MG63 (cell line): Measurements from ENCODE around the gene CIAO3. TPM values are rescaled to one million over a fixed set of nuclear protein-coding genes. Genes with fewer than 3 reads are reported as not detected.
"Not testable (repeated sequence)": the region's sequence is repeated elsewhere in the genome, so short reads cannot be mapped to it uniquely, and the experiment has no call there.

Source experiments
- DNase-seq: peaks from one replicate; pipeline ENCODE4 v3.0.0-alpha.2; 2020
- H3K27me3 ChIP-seq: fragments of 250-450 bp; sonication (Bioruptor Pico); 2 replicates; pipeline ENCODE4 v1.5.1; 2020; ENCODE audit warnings: mild to moderate bottlenecking, moderate library complexity
- H3K36me3 ChIP-seq: fragments of 250-450 bp; sonication (Bioruptor Pico); 2 replicates; pipeline ENCODE4 v1.5.1; 2020; ENCODE audit warnings: mild to moderate bottlenecking, moderate library complexity
- H3K4me3 ChIP-seq: fragments of 250-450 bp; sonication (Bioruptor Pico); 2 replicates; pipeline ENCODE4 v1.5.1; 2020; ENCODE audit warnings: mild to moderate bottlenecking, moderate library complexity
- H3K9me3 ChIP-seq: fragments of 250-450 bp; sonication (Bioruptor Pico); 2 replicates; pipeline ENCODE4 v1.5.1; 2020; ENCODE audit warnings: mild to moderate bottlenecking, moderate library complexity
- total RNA-seq: library from RNA; depleted of rRNA; stranded (reverse); fragments of >200 nt; shearing (Covaris generic); gene quantifications from 2 replicates; pipeline ENCODE4 v1.2.3, GENCODE V29; 2014; ENCODE audit warnings: low replicate concordance

CIAO3 gene
- total RNA-seq, 1 experiment from 2014 or later, result 39.0 TPM

DNA sequence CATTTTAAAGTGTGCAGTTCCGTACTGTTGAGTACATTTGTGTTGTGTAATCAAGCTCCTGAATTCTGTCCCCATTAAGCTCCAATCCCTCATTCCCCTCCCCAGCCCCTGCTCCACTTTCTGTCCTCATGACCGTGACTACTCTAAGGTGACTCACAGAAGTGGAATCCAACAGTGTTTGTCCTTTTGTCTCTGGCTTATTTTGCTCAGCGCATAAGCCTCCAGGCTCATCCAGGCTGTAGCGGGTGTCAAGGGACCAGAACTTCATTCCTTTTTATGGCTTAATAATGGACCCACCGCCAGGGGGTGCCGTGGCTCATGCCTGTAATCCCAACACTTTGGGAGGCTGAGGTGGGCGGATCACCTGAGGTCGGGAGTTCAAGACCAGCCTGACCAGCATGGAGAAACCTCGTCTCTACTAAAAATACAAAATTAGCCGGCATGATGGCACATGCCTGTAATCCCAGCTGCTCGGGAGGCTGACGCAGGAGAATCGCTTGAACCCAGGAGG, 28.0 kb downstream of the CIAO3 start:
- not testable (repeated sequence) for H3K36me3 ChIP-seq, H3K9me3 ChIP-seq, H3K4me3 ChIP-seq
- peaks cover 36% of the 10 kb centered on the region for H3K27me3 ChIP-seq
- peak; percentile 75 for DNase-seq

DNA sequence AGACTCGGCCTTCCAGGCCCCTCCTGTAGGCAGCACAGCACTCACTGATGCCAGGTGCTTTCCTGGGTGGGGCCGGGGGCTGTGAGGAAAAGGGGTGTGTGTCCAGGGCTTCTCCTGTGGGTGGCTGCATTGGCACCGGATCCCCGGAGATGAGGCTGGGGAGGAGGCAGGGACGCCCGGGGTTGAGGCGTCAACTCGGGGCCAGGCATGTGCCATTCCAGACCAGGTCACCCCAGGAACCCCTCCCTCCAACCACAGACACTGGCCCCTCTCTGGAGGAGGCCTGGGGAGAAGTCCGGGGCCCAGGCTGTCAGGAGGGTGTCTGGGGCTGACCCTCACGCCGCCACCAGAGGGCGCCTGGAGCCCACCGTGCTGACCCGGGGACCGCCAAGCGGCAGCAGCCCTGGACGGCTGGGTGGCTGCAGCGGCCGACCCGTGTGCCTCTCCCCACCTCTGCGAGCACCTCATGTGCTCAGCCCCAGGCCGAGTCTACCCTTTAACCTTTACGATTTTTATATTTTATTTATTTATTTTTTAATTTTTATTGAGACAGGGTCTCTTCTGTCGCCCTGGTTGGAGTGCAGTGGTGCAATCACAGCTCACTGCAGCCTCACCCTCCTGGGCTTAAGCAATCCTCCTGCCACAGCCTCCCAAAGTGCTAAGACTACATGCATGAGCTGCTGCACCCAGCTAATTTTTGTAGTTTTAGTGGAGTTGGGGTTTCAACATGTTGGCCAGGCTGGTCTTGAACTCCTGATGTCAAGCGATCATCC, 29.1 kb downstream of the CIAO3 start:
- Histone ChIP-seq H3K27me3 (peaks cover 43% of the 10 kb centered on the region), H3K36me3 (no peaks in the 10 kb centered on the region), H3K4me3 (no peak overlapping the region), H3K9me3 (no peaks in the 10 kb centered on the region)
- peak; percentile 74 for DNase-seq

DNA sequence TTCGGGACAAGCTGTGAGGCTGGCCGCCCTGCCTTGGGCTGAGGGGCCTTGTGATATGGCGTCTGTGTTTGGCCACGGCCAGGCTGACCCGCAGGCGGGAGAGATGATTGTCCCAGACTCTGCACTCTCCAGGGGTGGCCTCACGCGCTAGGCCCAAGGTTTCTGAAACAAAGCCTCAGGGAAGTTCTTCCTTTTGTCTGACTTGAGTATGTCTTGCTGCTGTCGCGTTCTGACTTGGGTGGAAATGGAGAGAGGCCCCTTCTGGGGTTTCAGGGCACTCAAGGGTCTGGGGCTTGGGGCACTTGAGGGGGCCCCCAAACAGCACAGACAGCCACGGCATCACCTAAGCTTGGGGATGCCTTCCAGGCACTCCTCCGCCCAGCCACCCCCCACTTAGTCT, 29.7 kb downstream of the CIAO3 start:
- peaks cover 49% of the 10 kb centered on the region for H3K27me3 ChIP-seq
- H3K4me3 ChIP-seq, result no peak overlapping the region
- H3K36me3 ChIP-seq, result no peaks in the 10 kb centered on the region
- no peak for DNase-seq
- H3K9me3 ChIP-seq, result no peaks in the 10 kb centered on the region

DNA sequence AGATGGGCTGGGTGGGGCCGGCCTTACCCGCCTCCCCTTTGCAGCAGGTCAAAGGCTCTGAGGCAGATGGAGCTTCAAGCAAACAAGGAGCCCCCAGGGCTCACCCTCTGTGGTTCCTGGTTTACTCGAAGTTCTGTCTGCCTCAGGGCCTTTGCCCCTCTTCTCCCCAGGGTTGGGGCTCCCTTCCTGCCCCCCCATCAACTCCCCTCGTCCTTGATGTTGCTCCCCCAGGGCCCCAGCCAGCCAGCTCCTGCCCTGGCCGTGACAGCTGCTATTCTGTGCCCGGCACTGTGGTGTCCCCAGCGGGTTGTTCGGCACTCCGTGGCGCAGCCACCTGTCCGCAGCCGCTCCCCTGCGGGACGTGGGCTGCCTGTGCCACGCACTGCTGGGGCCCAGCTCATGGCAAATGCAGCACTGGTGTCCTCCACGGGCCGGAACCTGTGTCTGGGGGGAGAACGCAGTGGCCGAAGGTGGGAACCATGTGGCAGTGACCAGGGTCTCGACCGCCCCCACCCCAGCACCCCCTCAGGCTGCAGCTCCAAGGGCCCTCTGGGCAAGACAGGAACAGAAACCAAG, 30.2 kb downstream of the CIAO3 start:
- DNase-seq, result no peak
- peaks cover 51% of the 10 kb centered on the region for H3K27me3 ChIP-seq
- H3K4me3 ChIP-seq, result no peak overlapping the region
- no peaks in the 10 kb centered on the region for H3K9me3 ChIP-seq
- no peaks in the 10 kb centered on the region for H3K36me3 ChIP-seq

DNA sequence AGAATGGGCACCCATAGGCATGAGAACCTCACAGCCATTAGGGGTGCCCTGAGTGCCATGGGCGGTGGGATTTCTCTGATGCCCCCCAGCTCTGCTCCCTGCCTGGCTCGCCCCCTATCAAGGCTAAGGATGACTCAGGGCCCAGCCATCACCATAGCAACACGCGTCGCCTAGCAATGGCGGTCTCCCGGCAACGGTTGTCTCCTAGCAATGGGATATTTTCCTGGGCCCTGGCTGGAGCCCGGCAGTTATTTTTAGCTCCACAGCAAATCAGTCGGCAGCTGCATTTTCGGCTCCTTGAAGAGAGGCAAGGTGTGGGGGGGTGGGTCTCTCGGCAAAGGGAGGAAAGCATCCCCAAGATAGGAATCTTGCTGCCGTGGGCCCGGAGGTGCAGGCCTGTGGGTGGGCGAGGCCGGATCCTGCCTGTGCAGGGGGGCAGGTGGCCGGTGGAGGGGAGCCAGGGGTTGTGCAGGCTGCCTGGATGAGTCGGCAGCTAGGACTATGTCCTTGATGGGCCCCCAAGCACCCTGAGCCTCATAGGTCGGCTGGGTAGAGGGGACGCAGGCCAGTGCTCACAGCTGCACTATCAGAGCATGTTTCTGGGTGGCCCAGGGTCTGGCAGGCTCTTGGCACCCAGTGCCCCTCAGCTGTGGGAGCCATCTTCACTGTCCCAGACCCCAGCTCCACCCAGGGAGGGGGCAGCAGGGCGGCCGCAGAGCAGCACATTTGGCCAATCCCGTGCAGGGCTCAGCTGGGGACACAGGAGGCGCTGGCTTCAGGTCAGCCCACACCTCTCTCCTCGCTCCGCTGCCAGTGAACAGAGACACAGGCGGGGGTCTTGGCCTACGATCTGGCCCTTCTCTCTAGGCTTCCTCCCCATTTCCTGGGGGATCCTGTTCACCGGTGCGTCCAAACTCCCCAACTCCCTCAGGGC, 31.0 kb downstream of the CIAO3 start:
- peak; percentile 63 for DNase-seq
- Histone ChIP-seq H3K4me3 (no peak overlapping the region), H3K27me3 (peaks cover 54% of the 10 kb centered on the region), H3K36me3 (no peaks in the 10 kb centered on the region), H3K9me3 (no peaks in the 10 kb centered on the region)

DNA sequence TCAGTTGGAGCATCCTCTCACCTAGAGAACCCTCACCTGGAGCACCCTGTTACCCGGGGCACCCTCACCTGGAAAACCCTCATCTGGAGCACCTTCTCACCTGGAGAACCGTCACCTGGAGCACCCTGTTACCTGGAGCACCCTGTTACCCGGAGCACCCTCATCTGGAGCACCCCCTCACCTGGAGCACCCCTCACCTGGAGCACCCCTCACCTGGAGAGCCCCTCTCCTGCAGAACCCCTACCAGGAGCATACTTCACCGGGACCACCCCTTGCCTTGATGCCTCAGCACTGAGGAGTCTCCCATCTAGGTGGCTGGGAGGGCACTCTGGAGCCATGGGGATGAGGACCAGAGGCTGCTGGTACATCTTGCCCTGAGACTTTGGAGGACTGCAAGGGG, 31.8 kb downstream of the CIAO3 start:
- no peak for DNase-seq
- Histone ChIP-seq H3K4me3 (no peak overlapping the region), H3K36me3 (no peaks in the 10 kb centered on the region), H3K9me3 (no peaks in the 10 kb centered on the region), H3K27me3 (peaks cover 60% of the 10 kb centered on the region)

DNA sequence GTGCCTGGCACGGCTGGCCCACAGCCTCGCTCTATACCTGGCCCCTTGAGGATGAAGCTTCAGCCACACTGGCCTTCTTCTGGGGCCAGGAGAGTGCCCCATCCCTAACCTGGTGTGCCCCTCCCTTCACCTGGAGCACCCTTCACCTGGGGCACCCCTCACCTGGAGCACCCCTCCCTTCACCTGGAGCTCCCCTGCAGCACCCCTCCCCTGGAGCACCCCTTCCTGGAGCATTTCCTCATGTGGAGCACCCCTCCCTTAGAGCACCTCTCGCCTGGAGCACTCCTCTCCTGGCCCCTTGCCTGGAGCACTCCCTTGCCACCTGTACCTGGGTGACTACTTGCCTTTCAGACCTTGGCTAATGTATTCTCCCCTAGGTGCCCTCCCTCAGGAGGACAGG, 32.8 kb downstream of the CIAO3 start:
- Histone ChIP-seq H3K9me3 (no peaks in the 10 kb centered on the region), H3K4me3 (no peak overlapping the region), H3K27me3 (peaks cover 69% of the 10 kb centered on the region), H3K36me3 (no peaks in the 10 kb centered on the region)
- DNase-seq, result no peak

DNA sequence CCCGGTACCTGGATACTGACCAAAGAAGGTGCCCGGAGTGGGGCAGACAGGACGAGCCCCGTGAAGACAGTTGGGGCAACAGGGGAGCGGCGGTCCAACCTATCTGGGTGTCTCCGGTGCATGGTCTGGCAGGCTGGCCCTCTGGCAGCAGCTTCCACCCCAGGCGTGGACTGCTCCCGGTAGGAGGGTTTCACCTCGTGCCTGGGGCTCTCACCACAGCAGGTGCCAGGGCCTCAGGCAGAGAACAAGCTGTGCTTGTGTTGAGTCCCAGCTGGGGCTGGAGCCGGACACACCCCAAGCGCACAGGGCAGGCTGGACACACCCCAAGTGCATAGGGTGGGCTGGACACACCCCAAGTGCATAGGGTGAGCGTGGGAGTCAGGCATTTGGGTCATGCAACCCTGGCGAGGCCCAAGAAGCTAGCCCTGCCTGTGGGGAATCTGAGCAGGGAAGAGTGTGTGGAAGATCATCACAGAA, 33.7 kb downstream of the CIAO3 start:
- DNase-seq, result no peak
- no peaks in the 10 kb centered on the region for H3K36me3 ChIP-seq
- H3K27me3 ChIP-seq, result peaks cover 78% of the 10 kb centered on the region
- H3K4me3 ChIP-seq, result no peak overlapping the region
- no peaks in the 10 kb centered on the region for H3K9me3 ChIP-seq

DNA sequence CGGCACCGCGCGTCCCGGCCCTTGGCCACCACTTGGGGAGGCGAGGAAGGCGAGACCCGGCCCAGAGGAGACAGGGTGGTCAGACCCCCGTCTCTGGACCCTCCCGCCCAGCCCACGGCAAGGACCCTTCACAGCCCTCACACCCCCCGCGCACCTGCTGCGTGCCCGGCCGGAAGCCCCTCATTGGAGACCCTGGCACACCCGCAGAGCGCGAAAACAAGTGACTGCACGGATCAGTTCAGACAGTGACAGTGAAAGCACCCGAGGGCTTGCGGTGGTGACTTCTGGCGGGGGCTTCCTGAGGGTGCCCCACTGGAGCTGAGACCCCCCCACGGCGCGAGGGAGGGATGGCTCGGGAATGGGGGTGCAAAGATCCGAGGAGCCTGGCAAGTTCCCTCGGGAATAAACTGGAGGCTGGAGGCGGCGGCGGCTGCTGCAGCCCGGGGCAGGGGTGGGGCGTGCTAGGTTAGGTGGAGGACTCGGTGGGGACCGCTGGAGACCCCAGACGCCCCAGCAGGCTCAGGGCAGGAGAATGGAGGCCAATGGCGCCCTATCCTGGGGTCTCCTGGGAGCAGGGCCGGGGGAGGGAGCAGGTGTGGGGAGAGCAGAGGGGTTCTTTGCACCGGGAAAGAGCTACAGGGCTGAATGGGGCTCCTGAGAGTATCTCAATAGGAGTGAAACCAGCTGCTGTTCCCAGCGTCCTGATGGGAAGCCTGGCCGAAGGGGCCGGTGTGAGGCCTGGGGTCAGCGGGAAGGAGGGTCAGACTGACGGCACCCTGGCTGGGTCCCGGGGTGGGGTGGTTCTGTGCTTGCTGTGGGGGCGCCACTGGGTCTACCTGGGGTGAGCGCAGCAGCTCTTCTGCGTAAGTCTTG, 34.4 kb downstream of the CIAO3 start:
- DNase-seq, result no peak
- no peak overlapping the region for H3K4me3 ChIP-seq
- peaks cover 84% of the 10 kb centered on the region for H3K27me3 ChIP-seq

DNA sequence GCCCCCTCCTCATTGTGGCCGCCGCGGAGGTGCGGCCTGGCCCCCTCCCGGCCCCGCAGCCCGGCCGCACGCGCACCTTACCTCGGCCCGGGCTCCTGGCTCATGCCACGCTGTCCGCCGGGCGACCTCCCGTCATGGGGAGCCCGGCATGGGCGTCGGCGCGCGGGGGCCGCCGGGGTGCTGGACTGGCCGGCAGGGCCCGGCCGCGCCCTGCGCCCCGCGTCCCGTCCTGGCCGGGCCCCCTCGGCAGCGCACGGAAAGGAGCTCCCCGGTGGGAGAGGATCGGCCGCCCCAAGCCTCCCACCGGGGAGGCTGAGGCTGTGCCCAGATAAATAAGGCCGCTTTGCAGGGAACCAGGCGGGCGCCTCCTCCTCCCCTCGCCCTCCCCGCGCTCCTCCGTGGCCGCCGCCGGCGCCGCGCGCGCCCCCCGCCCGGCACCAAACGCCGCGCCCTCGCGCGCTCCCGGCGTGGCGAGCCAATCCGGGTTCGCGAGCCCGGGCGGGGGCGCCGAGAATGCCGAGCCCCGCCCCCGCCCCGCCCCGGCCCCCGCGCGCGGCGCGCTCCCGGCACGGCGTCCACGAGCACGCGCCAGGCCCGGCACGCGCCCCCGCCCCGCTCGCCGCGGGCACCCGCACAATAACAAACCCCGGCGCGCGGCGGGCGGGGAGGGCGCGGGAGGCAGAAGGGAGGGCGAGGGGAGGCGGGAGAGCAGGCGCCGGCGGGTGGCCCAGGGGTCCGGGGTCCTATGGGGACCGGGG, 35.2 kb downstream of the CIAO3 start, which contains the start of gene FBXL16:
FBXL16 (minus strand) TSS at position 371 of the 758 bp plus-strand sequence. CDS start 8,396 bp downstream, outside the sequence.
- DNase-seq, result peak; percentile 64
- H3K27me3 ChIP-seq, result peaks cover 85% of the 10 kb centered on the region
- no peaks in the 10 kb centered on the region for H3K9me3 ChIP-seq
- H3K4me3 ChIP-seq, result no peak within 1 kb of the TSS
- H3K36me3 ChIP-seq, result no peaks in the 10 kb centered on the region

More for the DNA sequence above, 34.4 kb downstream of the CIAO3 start:
- Histone ChIP-seq H3K9me3 (no peaks in the 10 kb centered on the region), H3K36me3 (no peaks in the 10 kb centered on the region)

DNA sequence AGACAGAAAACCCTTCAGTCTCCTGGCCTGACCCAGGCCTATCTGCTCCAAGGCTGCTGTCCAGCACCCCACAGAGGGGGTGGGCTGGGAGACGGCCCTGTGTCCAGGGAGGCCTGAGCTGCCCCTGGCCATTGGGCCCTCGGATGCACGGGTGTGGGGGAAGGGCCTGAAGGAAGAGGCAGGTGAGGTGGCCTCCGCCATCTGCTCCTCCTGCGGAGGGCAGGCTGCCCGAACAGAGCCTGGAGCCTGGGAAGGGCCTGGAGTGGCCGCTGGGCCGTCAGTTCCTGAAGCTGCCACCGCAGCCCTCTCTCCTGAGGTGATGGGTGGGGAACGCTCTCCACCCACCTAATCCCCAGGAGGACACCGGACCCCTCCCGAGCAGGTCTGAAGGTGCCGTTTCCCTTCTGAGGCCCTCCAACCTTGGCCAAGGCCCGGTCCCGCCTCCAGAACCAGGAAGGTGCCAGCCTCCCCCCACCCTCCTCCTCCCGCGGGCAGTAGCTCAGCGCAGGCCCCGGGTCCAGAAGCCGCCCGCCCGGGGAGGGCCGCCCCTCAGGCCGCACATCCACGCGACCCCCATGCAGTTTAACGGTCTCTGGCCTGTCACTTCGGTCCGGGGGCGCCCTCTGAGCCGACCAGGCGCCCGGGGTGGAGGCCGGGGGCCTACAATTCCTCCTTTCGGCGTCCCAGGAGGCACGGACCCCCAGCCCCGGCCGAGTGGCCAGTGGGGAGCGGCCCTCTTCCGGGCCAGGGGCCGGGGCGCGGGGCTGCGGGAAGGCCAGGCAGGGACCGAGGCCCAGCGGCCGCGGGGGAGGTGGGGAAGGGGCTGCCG, 36.0 kb downstream of the CIAO3 start:
- H3K4me3 ChIP-seq, result no peak overlapping the region
- DNase-seq, result no peak
- no peaks in the 10 kb centered on the region for H3K9me3 ChIP-seq
- H3K27me3 ChIP-seq, result peaks cover 85% of the 10 kb centered on the region
- H3K36me3 ChIP-seq, result no peaks in the 10 kb centered on the region

DNA sequence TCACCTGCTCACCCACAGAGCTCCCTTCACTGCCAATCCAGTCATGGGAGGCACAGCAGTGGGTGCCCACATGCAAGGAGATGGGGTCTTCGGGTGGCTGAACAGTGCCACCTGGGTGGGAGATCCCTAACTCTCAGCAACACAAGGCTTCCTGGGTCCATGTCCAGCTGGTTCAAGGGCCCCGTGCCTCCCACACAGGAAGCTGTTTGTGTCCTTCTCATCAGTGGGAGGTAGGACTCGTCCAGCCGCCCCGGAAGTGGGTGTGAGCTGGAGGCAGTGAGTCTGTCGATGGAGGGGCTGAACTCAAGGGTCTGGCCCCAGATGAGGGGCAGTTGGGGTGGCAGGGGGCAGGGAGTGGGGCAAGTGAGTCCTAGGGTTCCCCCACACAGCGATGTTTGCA, 36.8 kb downstream of the CIAO3 start:
- peaks cover 83% of the 10 kb centered on the region for H3K27me3 ChIP-seq
- no peaks in the 10 kb centered on the region for H3K9me3 ChIP-seq
- H3K4me3 ChIP-seq, result no peak overlapping the region
- no peaks in the 10 kb centered on the region for H3K36me3 ChIP-seq
- DNase-seq, result no peak

DNA sequence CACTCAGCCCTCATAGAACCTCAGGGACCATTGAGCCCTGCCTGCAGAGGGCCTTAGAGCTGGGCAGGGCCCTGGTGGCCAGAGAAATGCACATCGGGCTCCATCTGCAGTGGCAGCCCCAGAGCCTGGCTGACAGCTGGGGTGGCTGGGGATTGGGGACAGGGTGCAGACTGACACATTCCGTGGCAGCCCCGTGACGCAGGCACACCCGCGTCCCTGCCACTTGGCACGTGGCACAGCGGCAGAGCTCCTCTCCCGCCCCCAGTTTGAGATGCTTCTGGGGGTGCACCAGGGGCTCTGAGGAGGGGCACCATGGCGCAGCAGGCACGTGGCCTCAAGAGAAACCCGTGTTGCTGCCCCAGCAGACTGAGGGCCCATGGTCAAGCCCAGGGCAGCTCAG, 37.4 kb downstream of the CIAO3 start:
- no peaks in the 10 kb centered on the region for H3K36me3 ChIP-seq
- no peak overlapping the region for H3K4me3 ChIP-seq
- no peaks in the 10 kb centered on the region for H3K9me3 ChIP-seq
- peaks cover 81% of the 10 kb centered on the region for H3K27me3 ChIP-seq
- DNase-seq, result no peak

DNA sequence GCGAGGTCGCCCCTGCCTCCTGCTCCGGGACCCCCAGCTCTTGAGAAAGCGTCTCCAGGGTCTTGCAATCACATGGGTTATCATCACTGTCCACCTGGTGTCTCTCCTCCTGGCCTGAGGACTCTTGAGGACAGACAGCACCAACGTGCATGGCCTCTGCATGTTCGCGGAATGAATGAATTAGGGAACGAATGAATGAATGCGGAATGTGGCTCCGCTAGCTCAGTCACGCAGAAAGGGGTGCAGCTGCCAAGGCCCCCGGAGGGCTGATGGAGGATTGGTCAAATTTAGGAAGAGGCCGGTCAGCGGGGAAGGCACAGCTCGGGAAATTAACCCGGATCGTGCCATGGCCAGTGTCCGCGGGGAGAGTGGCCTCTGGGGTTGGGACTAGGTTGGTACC, 38.5 kb downstream of the CIAO3 start:
- Histone ChIP-seq H3K27me3 (peaks cover 79% of the 10 kb centered on the region), H3K9me3 (no peaks in the 10 kb centered on the region), H3K36me3 (no peaks in the 10 kb centered on the region), H3K4me3 (no peak overlapping the region)
- DNase-seq, result no peak
